Lung (tissue), 12 donors: Measurements from ENCODE around the gene NOTCH1. TPM values are rescaled to one million over a fixed set of nuclear protein-coding genes. Genes with fewer than 3 reads are reported as not detected.

Experiments
- ATAC-seq: fragments of 200-7000 bp; cut with Tn5 transposase; one replicate; pipeline ENCODE4 v1.9.1; 2020; ENCODE audit warnings: moderate number of reproducible peaks; ENCODE audit not compliant: insufficient read depth, low FRiP score
- DNase-seq, 3 donors: peaks; one replicate each; pipeline ENCODE4 v3.0.0-alpha.2; 2013 to 2017
- H3K27ac ChIP-seq, 2 donors: one replicate each; pipeline ENCODE4 v1.5.1; 2013; ENCODE audit warnings: mild to moderate bottlenecking in 2 of 2, moderate library complexity in 2 of 2, control low read depth in 1 of 2, inconsistent platforms in 1 of 2, low read depth in 1 of 2, low read length in 1 of 2
- H3K27me3 ChIP-seq, 3 donors: one replicate each; pipeline ENCODE4 v1.5.1; 2013; ENCODE audit warnings: low read length in 2 of 3; ENCODE audit not compliant: control insufficient read depth in 3 of 3, insufficient read depth in 3 of 3
- H3K36me3 ChIP-seq, 4 donors: one replicate each; pipeline ENCODE4 v1.5.1; 2013; ENCODE audit warnings: low read length in 4 of 4, mild to moderate bottlenecking in 1 of 4, moderate library complexity in 1 of 4; ENCODE audit not compliant: control insufficient read depth in 4 of 4, insufficient read depth in 4 of 4
- H3K4me1 ChIP-seq, 5 donors: one replicate each; pipeline ENCODE4 v1.5.1; 2013; ENCODE audit warnings: low read length in 5 of 5, mild to moderate bottlenecking in 2 of 5, moderate library complexity in 1 of 5; ENCODE audit not compliant: control insufficient read depth in 5 of 5, insufficient read depth in 5 of 5
- H3K4me3 ChIP-seq: one replicate; pipeline ENCODE4 v1.5.1; 2013; ENCODE audit warnings: mild to moderate bottlenecking, control low read depth, moderate library complexity
- H3K9ac ChIP-seq, 2 donors: one replicate each; pipeline ENCODE4 v1.5.1; 2013; ENCODE audit warnings: low read length in 2 of 2, control low read depth in 1 of 2; ENCODE audit not compliant: insufficient read depth in 1 of 2
- H3K9me3 ChIP-seq, 4 donors: one replicate each; pipeline ENCODE4 v1.5.1; 2013; ENCODE audit warnings: low read length in 3 of 4, mild to moderate bottlenecking in 1 of 4, moderate library complexity in 1 of 4; ENCODE audit not compliant: control insufficient read depth in 4 of 4, insufficient read depth in 3 of 4
- WGBS, 2 donors: extraction: QIAGEN DNeasy Blood & Tissue Kit; methylation state at CpG; one replicate each; pipeline ENCODE4 v1.1.7; 2013; 5-methylcytosine and 5-hydroxymethylcytosine counted together
- polyA plus RNA-seq, 2 donors: library from polyadenylated mRNA; stranded (reverse); fragments of 200-250 nt; gene quantifications; one replicate each; pipeline ENCODE4 v1.2.1, GENCODE V29; 2013
- total RNA-seq, 2 donors: library from RNA; depleted of rRNA in 1 of 2; stranded (reverse); fragments of >200 nt in 1 of 2; gene quantifications; one replicate each; pipeline ENCODE4 v1.2.1, GENCODE V29; 2014 to 2021
- TF ChIP-seq, protein P1 (sequence below): IDR thresholded peaks from 2 replicates; pipeline ENCODE4 v1.5.1; 2012; ENCODE audit warnings: mild to moderate bottlenecking; ENCODE audit errors: control extremely low read depth, extremely low read depth
- donor health status: control.
- donor health status: control.
- donor health status: Bipolar disorder and iron deficiency.
- donor health status: healthy.
- donor health status: DM: yes; HTN: yes; CAD: no.

The NOTCH1 gene
- total and polyA plus RNA-seq, 4 donors = 23.9 to 101 (median 44.5) TPM

DNA sequence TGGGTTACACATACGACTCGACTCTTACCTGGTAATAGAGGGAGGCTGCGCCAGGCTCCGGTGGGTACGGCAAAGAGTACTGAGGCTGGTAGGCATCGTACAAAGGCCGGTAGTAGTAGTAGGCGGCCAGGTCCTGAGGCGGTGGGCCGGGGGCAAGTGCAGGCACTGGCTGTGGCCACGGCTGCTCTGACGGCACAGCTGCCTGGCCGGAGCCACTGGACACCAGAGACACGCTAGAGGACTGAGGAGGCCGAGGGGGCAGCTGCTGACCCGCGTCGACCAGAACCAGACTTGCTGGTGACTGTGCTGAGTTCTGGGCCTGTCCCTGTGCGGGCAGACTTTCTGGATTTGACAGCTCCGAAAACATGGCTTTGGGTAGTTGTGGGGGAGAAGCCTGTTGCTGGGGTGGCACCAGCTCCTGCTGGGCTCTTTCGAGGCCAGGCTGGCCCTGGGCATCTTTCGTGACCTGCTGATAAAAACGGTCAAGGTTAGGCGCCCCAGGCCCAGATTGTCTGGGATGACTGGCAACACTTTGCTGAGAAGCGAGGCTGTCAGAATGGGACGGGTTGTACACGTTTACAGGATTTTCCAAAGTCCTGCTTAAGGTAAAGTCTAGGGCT lies 71.7 kb downstream of the NOTCH1 start:
- Histone ChIP-seq H3K36me3 (peaks cover 9 to 86% (median 52%) of the 10 kb centered on the region in 4 donors), H3K4me1 (no peaks in the 10 kb centered on the region), H3K4me3 (no peak overlapping the region), H3K9ac (no peak overlapping the region), H3K27ac (no peak overlapping the region), H3K27me3 (no peaks in the 10 kb centered on the region), H3K9me3 (no peaks in the 10 kb centered on the region)
- DNase-seq = no peak
- no peak for ATAC-seq
- TF ChIP-seq, protein P1, sequence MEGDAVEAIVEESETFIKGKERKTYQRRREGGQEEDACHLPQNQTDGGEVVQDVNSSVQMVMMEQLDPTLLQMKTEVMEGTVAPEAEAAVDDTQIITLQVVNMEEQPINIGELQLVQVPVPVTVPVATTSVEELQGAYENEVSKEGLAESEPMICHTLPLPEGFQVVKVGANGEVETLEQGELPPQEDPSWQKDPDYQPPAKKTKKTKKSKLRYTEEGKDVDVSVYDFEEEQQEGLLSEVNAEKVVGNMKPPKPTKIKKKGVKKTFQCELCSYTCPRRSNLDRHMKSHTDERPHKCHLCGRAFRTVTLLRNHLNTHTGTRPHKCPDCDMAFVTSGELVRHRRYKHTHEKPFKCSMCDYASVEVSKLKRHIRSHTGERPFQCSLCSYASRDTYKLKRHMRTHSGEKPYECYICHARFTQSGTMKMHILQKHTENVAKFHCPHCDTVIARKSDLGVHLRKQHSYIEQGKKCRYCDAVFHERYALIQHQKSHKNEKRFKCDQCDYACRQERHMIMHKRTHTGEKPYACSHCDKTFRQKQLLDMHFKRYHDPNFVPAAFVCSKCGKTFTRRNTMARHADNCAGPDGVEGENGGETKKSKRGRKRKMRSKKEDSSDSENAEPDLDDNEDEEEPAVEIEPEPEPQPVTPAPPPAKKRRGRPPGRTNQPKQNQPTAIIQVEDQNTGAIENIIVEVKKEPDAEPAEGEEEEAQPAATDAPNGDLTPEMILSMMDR = no peak
- 94 to 97% methylated on average over 27 of the region's 27 CpGs for WGBS, 2 donors

DNA sequence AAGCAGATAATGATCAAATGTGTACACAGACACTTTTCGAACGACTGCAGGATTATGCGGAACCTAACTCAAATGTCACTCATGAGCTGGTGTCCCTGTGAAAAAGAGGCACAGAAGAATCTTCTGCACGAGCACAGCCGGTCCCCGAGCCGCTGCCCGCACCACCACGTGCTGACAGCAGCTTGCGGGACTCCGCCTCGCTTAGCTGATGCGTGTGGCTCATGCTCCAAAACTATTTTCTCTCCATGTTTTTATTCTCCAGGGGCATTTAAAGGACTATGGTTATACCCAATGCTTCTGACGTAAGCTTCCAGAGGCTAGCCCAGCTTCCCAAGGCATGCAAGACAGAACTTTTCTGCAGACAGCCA lies 72.5 kb downstream of the NOTCH1 start:
- Histone ChIP-seq H3K27me3 (no peaks in the 10 kb centered on the region), H3K36me3 (peaks cover 11 to 86% (median 58%) of the 10 kb centered on the region in 4 donors), H3K27ac (no peak overlapping the region), H3K4me1 (no peaks in the 10 kb centered on the region), H3K9ac (no peak overlapping the region), H3K4me3 (no peak overlapping the region), H3K9me3 (no peaks in the 10 kb centered on the region)
- TF ChIP-seq, protein P1 = no peak
- no peak for DNase-seq
- 96% methylated on average over 14 of the region's 14 CpGs for WGBS, 2 donors
- no peak for ATAC-seq

DNA sequence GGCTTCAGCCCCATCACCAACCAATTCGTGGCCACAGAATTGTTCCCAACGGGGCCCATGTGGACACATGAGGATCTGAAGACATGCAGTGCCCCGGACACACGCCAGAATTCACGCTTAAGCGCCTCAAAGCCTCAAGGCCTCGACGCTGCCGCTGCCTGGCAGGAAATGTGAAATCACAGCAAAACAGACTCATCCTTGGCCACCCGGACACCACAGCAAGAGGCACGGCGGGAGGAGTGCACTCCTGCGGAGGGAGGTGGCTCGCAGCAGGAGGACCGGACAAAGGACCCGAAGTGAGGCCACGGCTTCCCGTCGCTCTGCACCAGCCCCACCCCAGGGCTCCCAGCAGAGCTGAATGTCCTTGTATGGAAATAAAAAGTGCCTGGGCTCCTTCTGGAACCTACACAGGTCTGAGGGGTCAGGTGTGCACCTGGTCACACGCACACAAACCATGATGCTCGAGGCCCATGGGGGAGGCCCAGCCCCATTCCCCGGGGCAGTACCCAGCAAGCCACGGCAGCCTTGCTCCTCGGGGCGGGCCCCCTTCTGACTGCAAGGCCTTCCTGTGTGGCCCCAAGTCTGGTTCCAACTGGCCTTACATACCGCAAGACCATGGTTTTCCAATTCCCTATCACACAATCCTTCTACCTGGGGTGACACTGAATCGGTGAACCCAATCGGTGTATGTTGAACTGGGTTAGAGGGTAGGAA lies 73.1 kb downstream of the NOTCH1 start:
- H3K4me1 ChIP-seq = no peaks in the 10 kb centered on the region
- no peak overlapping the region for H3K27ac ChIP-seq
- WGBS, 2 donors = 89 to 90% methylated on average over 28 of the region's 28 CpGs
- DNase-seq (no peak), ATAC-seq (no peak)
- H3K27me3 ChIP-seq = no peaks in the 10 kb centered on the region
- TF ChIP-seq, protein P1 = no peak
- no peak overlapping the region for H3K4me3 ChIP-seq
- peaks cover 11 to 86% (median 61%) of the 10 kb centered on the region in 4 donors for H3K36me3 ChIP-seq
- H3K9me3 ChIP-seq = no peaks in the 10 kb centered on the region
- H3K9ac ChIP-seq = no peak overlapping the region
